K562 (cell line): ENCODE measurements around the gene FUT6. TPM values are rescaled to one million over a fixed set of nuclear protein-coding genes. Genes with fewer than 3 reads are reported as not detected.
A peak's percentile ranks its signal among the peaks of the same experiment; 100 is the strongest.

Experiments used
- ATAC-seq: fragments of 200-7000 bp; cut with Tn5 transposase; 3 replicates; pipeline ENCODE4 v1.9.1; 2020; ENCODE audit warnings: moderate library complexity
- BruUV-seq: library from RNA; stranded (reverse); fragments of 400-500 nt; replicated peaks from 2 replicates; lab custom pipeline; 2021; lab: Mats Ljungman, UMichigan
- CTCF ChIA-PET: fragments of 300-600 bp; formaldehyde crosslinking; extraction: SDS; loops from one replicate; lab custom pipeline; 2021; ENCODE audit warnings: low intra/inter-chr PET ratio; lab: Yijun Ruan, JAX
- POLR2A ChIA-PET: fragments of 300-600, 350-650 bp; sonication (Branson Sonifier 250); formaldehyde crosslinking; extraction: SDS; loops from one replicate; lab custom pipeline; 2021; ENCODE audit warnings: antibody characterized with exemption, inconsistent platforms; lab: Yijun Ruan, JAX
- DNase-seq, 4 experiments: peaks; one replicate each; pipeline versions ENCODE4 v3.0.0 to v3.0.0-alpha.2; 2011 to 2018; ENCODE audit warnings: low spot score in 3 of 4, mixed read lengths in 3 of 4; ENCODE audit errors: extremely low read depth in 1 of 4
- FAIRE-seq: peaks from 2 replicates; lab custom pipeline; 2011; peaks lifted over from hg19 to GRCh38; lab: Jason Lieb, UNC
- H2AFZ ChIP-seq: 2 replicates; pipeline ENCODE4 v1.6.0; 2011; ENCODE audit warnings: low read depth, low read length, control low read depth, inconsistent platforms
- H3K27ac ChIP-seq: fragments of 200-600 bp; 3 replicates; pipeline ENCODE4 v1.8.0; 2011; ENCODE audit warnings: low read depth, mild to moderate bottlenecking, control low read depth, inconsistent platforms, low read length, moderate library complexity, mixed read lengths; ENCODE audit errors: extremely low read depth
- H3K27me3 ChIP-seq, 2 experiments: fragments of 300-600 bp in 1 of 2; 2 replicates in 1 of 2; 3 replicates in 1 of 2; pipeline versions ENCODE4 v1.6.0 to v1.8.0; 2011; ENCODE audit warnings: inconsistent platforms in 2 of 2, low read length in 2 of 2, mild to moderate bottlenecking in 1 of 2, mixed read lengths in 1 of 2, moderate library complexity in 1 of 2; ENCODE audit not compliant: control insufficient read depth in 2 of 2, insufficient read depth in 2 of 2
- H3K36me3 ChIP-seq: fragments of 300-600 bp; 3 replicates; pipeline ENCODE4 v1.8.0; 2011; ENCODE audit warnings: mild to moderate bottlenecking, low read length, inconsistent platforms; ENCODE audit not compliant: control insufficient read depth, insufficient read depth
- H3K4me1 ChIP-seq, 2 experiments: fragments of 200-600 bp in 1 of 2; replicated peaks in 1 of 2; 2 replicates in 1 of 2; 3 replicates in 1 of 2; pipeline versions ENCODE4 v1.5.1 to v1.8.0; 2011; ENCODE audit warnings: inconsistent platforms in 2 of 2, low read length in 2 of 2, mild to moderate bottlenecking in 1 of 2, mixed read lengths in 1 of 2, moderate library complexity in 1 of 2; ENCODE audit not compliant: control insufficient read depth in 2 of 2, insufficient read depth in 2 of 2
- H3K4me2 ChIP-seq: 2 replicates; pipeline ENCODE4 v1.6.1; 2011; ENCODE audit warnings: low read length, control low read depth, inconsistent platforms, mixed read lengths; ENCODE audit not compliant: insufficient read depth
- H3K4me3 ChIP-seq: fragments of 200-600 bp; sonication (generic), shearing (Covaris generic); 2 replicates; pipeline ENCODE4 v1.5.1; 2016; ENCODE audit warnings: control low read depth, inconsistent platforms
- H3K79me2 ChIP-seq: fragments of 200-600 bp; 3 replicates; pipeline ENCODE4 v1.8.0; 2011; ENCODE audit warnings: low read length, inconsistent platforms; ENCODE audit not compliant: control insufficient read depth, insufficient read depth
- H3K9ac ChIP-seq, 2 experiments: 2 replicates each; pipeline versions ENCODE4 v1.6.0 to v1.6.1; 2011; ENCODE audit warnings: low read depth in 2 of 2, low read length in 2 of 2, control low read depth in 1 of 2, inconsistent platforms in 1 of 2, mild to moderate bottlenecking in 1 of 2, mixed read lengths in 1 of 2; ENCODE audit not compliant: insufficient read depth in 1 of 2
- H3K9me1 ChIP-seq: one replicate; pipeline ENCODE4 v1.6.0; 2011; ENCODE audit warnings: inconsistent platforms, mild to moderate bottlenecking, low read length, moderate library complexity; ENCODE audit not compliant: control insufficient read depth, insufficient read depth
- H3K9me3 ChIP-seq: replicated peaks from 2 replicates; pipeline ENCODE4 v1.5.1; 2011; ENCODE audit warnings: low read depth, low read length, inconsistent platforms; ENCODE audit not compliant: control insufficient read depth, insufficient read depth
- H4K20me1 ChIP-seq: replicated peaks from 2 replicates; pipeline ENCODE4 v1.6.1; 2011; ENCODE audit warnings: low read length, inconsistent platforms, mixed read lengths; ENCODE audit not compliant: control insufficient read depth, insufficient read depth
- BCOR ChIP-seq: fragments of 450-650 bp; IDR thresholded peaks from 2 replicates; pipeline ENCODE4 v1.6.1; 2016
- KDM1A ChIP-seq, 2 experiments: fragments of 450-650 bp; IDR thresholded peaks; 2 replicates each; pipeline ENCODE4 v1.6.1; 2016; ENCODE audit warnings: mild to moderate bottlenecking in 2 of 2
- NCOA6 ChIP-seq: fragments of 450-650 bp; IDR thresholded peaks from 2 replicates; pipeline ENCODE4 v1.6.1; 2017; ENCODE audit warnings: mild to moderate bottlenecking
- POLR3G ChIP-seq: IDR thresholded peaks from 2 replicates; pipeline ENCODE4 v1.6.1; 2011; ENCODE audit not compliant: insufficient read length, insufficient replicate concordance; ENCODE audit errors: extremely low read depth
- PRMT5 ChIP-seq: sonication (generic); formaldehyde crosslinking; IDR thresholded peaks from 2 replicates; pipeline ENCODE4 v1.5.0; 2020; ENCODE audit warnings: missing genetic modification reagents
- VEZF1 ChIP-seq: fragments of 200-800 bp; sonication (Bioruptor generic); IDR thresholded peaks from 2 replicates; pipeline ENCODE4 v1.6.1; 2017; ENCODE audit warnings: missing genetic modification characterization, missing compliant biosample characterization
- ZBTB7A ChIP-seq: IDR thresholded peaks from 2 replicates; pipeline ENCODE4 v1.6.1; 2011; ENCODE audit warnings: low read depth, mild to moderate bottlenecking, low read length, moderate library complexity, borderline replicate concordance; ENCODE audit not compliant: control insufficient read depth
- ZNF197 ChIP-seq: fragments of 200-800 bp; sonication (Bioruptor generic); IDR thresholded peaks from 2 replicates; pipeline ENCODE4 v1.6.1; 2016; ENCODE audit warnings: low read depth, missing genetic modification characterization, missing compliant biosample characterization
- WGBS: fragments of 100-300 bp; shearing (Covaris generic); methylation state at CpG from one replicate; pipeline ENCODE4 v1.1.6; 2016; ENCODE audit warnings: low coverage, mixed read lengths; ENCODE audit not compliant: insufficient coverage; ENCODE audit errors: missing lambda C conversion rate; 5-methylcytosine and 5-hydroxymethylcytosine counted together
- in situ Hi-C: fragments of 300-500 bp; cut with MboI; formaldehyde crosslinking; loops from 4 replicates; pipeline ENCODE4 v1.15.0; 2018; ENCODE audit warnings: inconsistent platforms, mixed read lengths
- intact Hi-C: fragments of 100-400 bp; cut with micrococcal nuclease; formaldehyde crosslinking; loops from 2 replicates; pipeline ENCODE4 v1.14.2; 2022
- polyA plus RNA-seq, 8 experiments: library from polyadenylated mRNA; depleted of rRNA in 4 of 8; stranded (reverse) in 5 of 8; unstranded in 3 of 8; fragments of >200 nt; fragmentation: Nextera tagmentation in 2 of 8; fragmentation: Illumina TruSeq in 1 of 8; extraction: Ambion mirVana in 2 of 8; extraction: Trizol in 1 of 8; gene quantifications; 2 replicates each; pipeline versions ENCODE4 v1.2.1 to v1.2.3, GENCODE V29; 2011 to 2014; ENCODE audit warnings: inconsistent platforms in 1 of 8, missing spikeins in 1 of 8
- total RNA-seq, 7 experiments: library from RNA; depleted of rRNA in 6 of 7; stranded (reverse); fragments of >200 nt in 6 of 7; fragmentation: Illumina TruSeq in 2 of 7; extraction: Trizol in 2 of 7; gene quantifications; 2 replicates each; pipeline versions ENCODE4 v1.2.1 to v1.2.3, GENCODE V29; 2011 to 2021; ENCODE audit warnings: low replicate concordance in 1 of 7

FUT6 gene
- total and polyA plus RNA-seq, 9 of the 15 experiments (the other 6 are each of a cell fraction or from before 2014, with no cell fraction given) = 0.04 TPM; not detected in 8

GRCh38 chr19:5827342-5827890, 12.1 kb downstream of the FUT6 start:
- intact Hi-C loops = no loop called here
- H3K27ac ChIP-seq = peak overlapping the region; percentile 96
- peak overlapping the region; percentile 59 for H3K4me3 ChIP-seq
- no peaks in the 10 kb centered on the region; a peak in 1 of 5 replicates for H3K27me3 ChIP-seq
- CTCF ChIA-PET = no interaction called here
- H2AFZ ChIP-seq = peak overlapping the region; percentile 59
- peaks cover 6 to 70% of the 10 kb centered on the region in 2 experiments; a peak in 4 of 5 replicates for H3K4me1 ChIP-seq
- peaks cover 3% of the 10 kb centered on the region for H3K9me1 ChIP-seq
- H3K79me2 ChIP-seq = peaks cover 4% of the 10 kb centered on the region; the same call in 1 of the 3 replicates
- H3K9ac ChIP-seq = peak overlapping the region; percentile 93 to 97; a peak in 3 of 4 replicates
- 25% methylated on average over 29 of the region's 37 CpGs for WGBS
- TF ChIP-seq PRMT5 (CRISPR knock-in tag) (no peak), BCOR (peak; percentile 7; the same call in 1 of the 2 replicates), POLR3G (no peak), ZNF197 (0 out of 2 replicates have a peak, but pooled peaks have one; percentile 69), NCOA6 (peak; percentile 78), VEZF1 (CRISPR knock-in tag) (peak; percentile 69), KDM1A (IDR thresholded peaks at IDR 0.05) (peak in 1 of 2 experiments; percentile 26; a peak in 2 of 4 replicates), ZBTB7A (peak; percentile 76; the same call in 1 of the 2 replicates)
- no peaks in the 10 kb centered on the region; the same call in 1 of the 2 replicates for H4K20me1 ChIP-seq
- no TSS peak for BruUV-seq
- FAIRE-seq = no peak
- no peaks in the 10 kb centered on the region for H3K36me3 ChIP-seq
- in situ Hi-C loops = no loop called here
- H3K9me3 ChIP-seq = no peaks in the 10 kb centered on the region
- ATAC-seq = no peak
- POLR2A ChIA-PET = interaction anchor here (0.6 to 2.2 kb wide), 23 partner anchors 8 to 788 kb away, joined by 3 to 16 read pairs (median 4); partner anchors contain the start of genes CATSPERD, DUS3L, FUT3 and FUT6
- peak overlapping the region; percentile 98 for H3K4me2 ChIP-seq
- DNase-seq = no peak
